Parathyroid adenoma (tissue), 2 donors: ENCODE measurements around the gene EFHC1.
"Not testable (repeated sequence)": the region's sequence is repeated elsewhere in the genome, so short reads cannot be mapped to it uniquely, and the experiment has no call there.

Experiments
- H2AFZ ChIP-seq: fragments of 300-600 bp; sonication (generic); one replicate; pipeline ENCODE4 v1.7.0; 2017; ENCODE audit warnings: antibody characterized with exemption, mild to moderate bottlenecking
- H3K27ac ChIP-seq: fragments of 300-600 bp; sonication (generic); one replicate; pipeline ENCODE4 v1.7.0; 2017
- H3K27me3 ChIP-seq: fragments of 300-600 bp; sonication (generic); one replicate; pipeline ENCODE4 v1.7.0; 2017; ENCODE audit warnings: low read length; ENCODE audit not compliant: control insufficient read depth, insufficient read depth
- H3K36me3 ChIP-seq: fragments of 300-600 bp; sonication (generic); one replicate; pipeline ENCODE4 v1.7.0; 2017; ENCODE audit warnings: low read length; ENCODE audit not compliant: control insufficient read depth, insufficient read depth
- H3K4me1 ChIP-seq: fragments of 300-600 bp; sonication (generic); one replicate; pipeline ENCODE4 v1.7.0; 2017; ENCODE audit warnings: control low read depth
- H3K4me2 ChIP-seq: fragments of 300-600 bp; sonication (generic); one replicate; pipeline ENCODE4 v1.7.0; 2017; ENCODE audit warnings: low read length
- H3K4me3 ChIP-seq: fragments of 300-600 bp; sonication (generic); one replicate; pipeline ENCODE4 v1.7.0; 2017; ENCODE audit warnings: low read depth, low read length
- H3K79me2 ChIP-seq: fragments of 300-600 bp; sonication (generic); one replicate; pipeline ENCODE4 v1.7.0; 2017; ENCODE audit warnings: control low read depth
- H3K9ac ChIP-seq: fragments of 300-600 bp; sonication (generic); one replicate; pipeline ENCODE4 v1.7.0; 2017; ENCODE audit warnings: mild to moderate bottlenecking
- H3K9me3 ChIP-seq: fragments of 300-600 bp; sonication (generic); one replicate; pipeline ENCODE4 v1.7.0; 2017; ENCODE audit warnings: low read length; ENCODE audit not compliant: control insufficient read depth
- TF ChIP-seq, protein P1 (sequence below): fragments of 300-600 bp; sonication (generic); IDR thresholded peaks from one replicate; pipeline ENCODE4 v1.7.0; 2017; ENCODE audit warnings: antibody characterized with exemption, mild to moderate bottlenecking
- donor health status: primary hyperparathyroidism.

Gene EFHC1

DNA sequence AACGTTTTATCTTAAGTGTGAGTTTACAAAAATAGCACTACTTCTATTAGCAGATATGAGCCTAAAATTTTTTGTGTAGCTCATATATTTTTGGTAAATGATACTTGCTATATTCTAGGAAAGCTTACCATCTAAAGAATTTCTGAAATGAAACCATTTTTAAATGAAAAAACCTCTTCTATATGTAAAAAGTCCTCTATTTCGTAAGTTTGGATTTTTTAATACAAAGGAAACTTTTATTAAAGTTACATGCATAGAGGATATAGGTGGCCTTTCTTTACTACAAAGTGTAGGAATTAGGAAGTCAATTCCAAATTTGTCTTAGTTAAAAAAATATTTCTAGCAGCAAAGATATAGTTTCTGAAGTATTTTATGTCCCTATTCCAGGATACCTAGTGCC is 18.8 kb downstream of the EFHC1 start:
- Histone ChIP-seq H3K4me1 (no peaks in the 10 kb centered on the region), H3K36me3 (no peaks in the 10 kb centered on the region), H3K9me3 (no peaks in the 10 kb centered on the region), H3K79me2 (peaks cover 6% of the 10 kb centered on the region), H3K4me3 (no peak overlapping the region), H2AFZ (no peak overlapping the region), H3K9ac (no peak overlapping the region), H3K27ac (no peak overlapping the region), H3K27me3 (no peaks in the 10 kb centered on the region), H3K4me2 (no peak overlapping the region)
- TF ChIP-seq, protein P1, sequence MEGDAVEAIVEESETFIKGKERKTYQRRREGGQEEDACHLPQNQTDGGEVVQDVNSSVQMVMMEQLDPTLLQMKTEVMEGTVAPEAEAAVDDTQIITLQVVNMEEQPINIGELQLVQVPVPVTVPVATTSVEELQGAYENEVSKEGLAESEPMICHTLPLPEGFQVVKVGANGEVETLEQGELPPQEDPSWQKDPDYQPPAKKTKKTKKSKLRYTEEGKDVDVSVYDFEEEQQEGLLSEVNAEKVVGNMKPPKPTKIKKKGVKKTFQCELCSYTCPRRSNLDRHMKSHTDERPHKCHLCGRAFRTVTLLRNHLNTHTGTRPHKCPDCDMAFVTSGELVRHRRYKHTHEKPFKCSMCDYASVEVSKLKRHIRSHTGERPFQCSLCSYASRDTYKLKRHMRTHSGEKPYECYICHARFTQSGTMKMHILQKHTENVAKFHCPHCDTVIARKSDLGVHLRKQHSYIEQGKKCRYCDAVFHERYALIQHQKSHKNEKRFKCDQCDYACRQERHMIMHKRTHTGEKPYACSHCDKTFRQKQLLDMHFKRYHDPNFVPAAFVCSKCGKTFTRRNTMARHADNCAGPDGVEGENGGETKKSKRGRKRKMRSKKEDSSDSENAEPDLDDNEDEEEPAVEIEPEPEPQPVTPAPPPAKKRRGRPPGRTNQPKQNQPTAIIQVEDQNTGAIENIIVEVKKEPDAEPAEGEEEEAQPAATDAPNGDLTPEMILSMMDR = no peak

GRCh38 chr6:52454556-52454955 is 34.4 kb downstream of the EFHC1 start:
- Histone ChIP-seq H3K79me2 (no peaks in the 10 kb centered on the region), H3K27ac (no peak overlapping the region), H3K36me3 (no peaks in the 10 kb centered on the region), H3K27me3 (no peaks in the 10 kb centered on the region), H3K9ac (no peak overlapping the region), H3K9me3 (no peaks in the 10 kb centered on the region), H2AFZ (no peak overlapping the region), H3K4me1 (peaks cover 12% of the 10 kb centered on the region), H3K4me3 (no peak overlapping the region), H3K4me2 (no peak overlapping the region)
- TF ChIP-seq, protein P1 = no peak

DNA sequence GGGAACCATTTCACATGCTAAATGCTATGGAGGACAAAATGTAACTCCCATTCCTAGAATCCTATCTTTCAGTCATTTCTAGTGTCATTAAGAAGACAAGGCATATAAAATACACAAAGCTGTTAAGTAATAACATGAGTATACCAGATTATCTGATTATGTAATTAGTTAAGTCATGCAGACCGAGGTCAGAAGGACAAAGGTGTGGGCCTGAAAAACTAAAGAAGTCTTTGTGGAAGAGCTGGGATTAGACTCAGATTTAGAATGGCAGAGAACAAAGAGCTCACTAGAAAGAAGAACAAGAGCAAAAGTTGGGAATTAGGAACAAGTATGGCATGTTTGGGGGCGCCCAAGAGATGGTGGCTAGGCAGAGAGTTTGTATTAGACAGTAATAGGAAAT is 37.0 kb downstream of the EFHC1 start:
- Histone ChIP-seq H3K27me3 (no peaks in the 10 kb centered on the region), H2AFZ (no peak overlapping the region), H3K4me2 (no peak overlapping the region), H3K4me3 (no peak overlapping the region), H3K4me1 (no peaks in the 10 kb centered on the region), H3K79me2 (no peaks in the 10 kb centered on the region), H3K36me3 (no peaks in the 10 kb centered on the region), H3K9me3 (no peaks in the 10 kb centered on the region), H3K27ac (no peak overlapping the region), H3K9ac (no peak overlapping the region)
- TF ChIP-seq, protein P1 = no peak

DNA sequence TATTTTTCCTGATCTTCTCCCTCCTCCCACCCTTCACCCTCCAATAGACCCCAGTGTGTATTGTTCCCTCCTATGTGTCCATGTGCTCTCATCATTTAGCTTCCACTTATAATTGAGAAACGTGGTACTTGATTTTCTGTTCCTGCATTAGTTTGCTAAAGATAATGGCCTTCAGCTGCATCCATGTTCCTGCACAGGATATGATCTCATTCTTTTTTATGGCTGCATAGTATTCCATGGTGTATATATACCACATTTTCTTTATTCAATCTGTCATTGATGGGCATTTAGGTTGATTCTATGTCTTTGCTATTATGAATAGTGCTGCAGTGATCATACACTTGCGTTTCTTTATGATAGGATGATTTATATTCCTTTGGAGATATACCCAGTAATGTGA is 41.1 kb downstream of the EFHC1 start:
- H3K4me2 ChIP-seq, H3K9ac ChIP-seq, H3K4me1 ChIP-seq, H3K27ac ChIP-seq, H3K4me3 ChIP-seq, H2AFZ ChIP-seq, H3K36me3 ChIP-seq, H3K27me3 ChIP-seq, H3K9me3 ChIP-seq, H3K79me2 ChIP-seq: not testable (repeated sequence)

DNA sequence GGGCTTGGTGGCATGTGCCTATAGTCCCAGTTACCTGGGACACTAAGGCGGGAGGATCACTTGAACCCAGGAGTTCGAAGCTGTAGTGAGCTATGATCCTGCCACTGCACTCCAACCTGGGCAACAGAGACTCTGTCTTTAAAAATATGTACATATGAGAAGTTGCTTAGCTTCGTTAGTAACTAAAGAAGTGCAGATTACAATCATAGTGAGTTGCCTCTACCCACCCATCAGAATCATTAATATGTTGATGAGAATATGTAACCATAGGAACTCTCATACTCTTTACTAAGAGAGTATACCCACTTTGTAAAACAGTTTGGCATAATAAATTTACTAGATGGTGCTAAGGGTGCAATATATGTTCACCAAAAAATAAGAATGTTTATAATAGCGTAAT is 54.0 kb downstream of the EFHC1 start:
- Histone ChIP-seq H3K9ac (no peak overlapping the region), H3K4me1 (no peaks in the 10 kb centered on the region), H3K36me3 (no peaks in the 10 kb centered on the region), H3K4me2 (no peak overlapping the region), H3K9me3 (no peaks in the 10 kb centered on the region), H3K27ac (no peak overlapping the region), H3K79me2 (no peaks in the 10 kb centered on the region), H3K4me3 (no peak overlapping the region), H2AFZ (no peak overlapping the region), H3K27me3 (no peaks in the 10 kb centered on the region)
- TF ChIP-seq, protein P1 = no peak
